K562 (cell line): ENCODE results near the gene CPED1. TPM values are rescaled to one million over a fixed set of nuclear protein-coding genes. Genes with fewer than 3 reads are reported as not detected.

Source experiments
- BRD4 ChIP-seq: fragments of 200-600 bp; sonication (generic); IDR thresholded peaks from 2 replicates; pipeline ENCODE4 v1.6.1; 2017; ENCODE audit warnings: inconsistent platforms
- ELF4 ChIP-seq: fragments of 450-650 bp; formaldehyde crosslinking; IDR thresholded peaks from 2 replicates; pipeline ENCODE4 v1.4.0; 2022; ENCODE audit warnings: missing genetic modification characterization
- ETV1 ChIP-seq: fragments of 450-650 bp; conservative IDR thresholded peaks from 2 replicates; pipeline ENCODE4 v1.6.1; 2016; ENCODE audit warnings: missing genetic modification characterization, control low read depth, low read depth, missing compliant biosample characterization
- FOS ChIP-seq: IDR thresholded peaks from 3 replicates; pipeline ENCODE4 v1.6.1; 2011; ENCODE audit not compliant: insufficient read length; ENCODE audit errors: extremely low read depth
- FUS ChIP-seq: fragments of 200-400 bp; formaldehyde crosslinking; optimal IDR thresholded peaks from 2 replicates; pipeline ENCODE3; 2017; ENCODE audit warnings: low read depth, low read length
- HNRNPUL1 ChIP-seq: fragments of 200-400 bp; formaldehyde crosslinking; IDR thresholded peaks from 2 replicates; pipeline ENCODE4 v1.6.1; 2017; ENCODE audit warnings: low read length
- IFI16 ChIP-seq: fragments of 250-450 bp; sonication (Bioruptor Pico); IDR thresholded peaks from 2 replicates; pipeline ENCODE4 v2.1.2; 2022; ENCODE audit warnings: mild to moderate bottlenecking, inconsistent platforms
- MAFK ChIP-seq: IDR thresholded peaks from 2 replicates; pipeline ENCODE4 v1.6.1; 2011; ENCODE audit warnings: low read length, improper control_type of control experiment
- PTTG1 ChIP-seq: fragments of 450-650 bp; IDR thresholded peaks from 2 replicates; pipeline ENCODE4 v1.6.1; 2016; ENCODE audit warnings: low read depth, mild to moderate bottlenecking, missing genetic modification characterization, missing compliant biosample characterization
- REST ChIP-seq, 2 experiments: fragments of 450-650 bp; formaldehyde crosslinking in 1 of 2; IDR thresholded peaks; 2 replicates each; pipeline versions ENCODE4 v1.4.0 to v1.6.1; 2014 to 2020; ENCODE audit warnings: mild to moderate bottlenecking in 2 of 2, borderline replicate concordance in 1 of 2, low read depth in 1 of 2
- TCFL5 ChIP-seq: fragments of 250-450 bp; sonication (Bioruptor Pico); conservative IDR thresholded peaks from 2 replicates; pipeline ENCODE4 v1.6.1; 2021; ENCODE audit warnings: mild to moderate bottlenecking, moderate library complexity, matching md5 sums
- ZNF134 ChIP-seq: fragments of 250-450 bp; sonication (Bioruptor Pico); conservative IDR thresholded peaks from 2 replicates; pipeline ENCODE4 v1.4.0; 2020
- ZNF165 ChIP-seq: fragments of 250-450 bp; sonication (Bioruptor Pico); IDR thresholded peaks from 2 replicates; pipeline ENCODE4 v1.4.0; 2020; ENCODE audit warnings: borderline replicate concordance
- ZNF232 ChIP-seq: sonication (generic); formaldehyde crosslinking; IDR thresholded peaks from 2 replicates; pipeline ENCODE4 v1.8.0; 2022; ENCODE audit warnings: mild to moderate bottlenecking, missing genetic modification reagents
- ZNF583 ChIP-seq: fragments of 250-450 bp; sonication (Bioruptor Pico); IDR thresholded peaks from 2 replicates; pipeline ENCODE4 v1.4.0; 2020
- ZNF79 ChIP-seq: fragments of 250-450 bp; sonication (Bioruptor Pico); IDR thresholded peaks from 2 replicates; pipeline ENCODE4 v1.4.0; 2020; ENCODE audit warnings: low read depth, mild to moderate bottlenecking, moderate library complexity
- polyA plus RNA-seq, 8 experiments: library from polyadenylated mRNA; depleted of rRNA in 4 of 8; stranded (reverse) in 5 of 8; unstranded in 3 of 8; fragments of >200 nt; fragmentation: Nextera tagmentation in 2 of 8; fragmentation: Illumina TruSeq in 1 of 8; extraction: Ambion mirVana in 2 of 8; extraction: Trizol in 1 of 8; gene quantifications; 2 replicates each; pipeline versions ENCODE4 v1.2.1 to v1.2.3, GENCODE V29; 2011 to 2014; ENCODE audit warnings: inconsistent platforms in 1 of 8, missing spikeins in 1 of 8
- total RNA-seq, 7 experiments: library from RNA; depleted of rRNA in 6 of 7; stranded (reverse); fragments of >200 nt in 6 of 7; fragmentation: Illumina TruSeq in 2 of 7; extraction: Trizol in 2 of 7; gene quantifications; 2 replicates each; pipeline versions ENCODE4 v1.2.1 to v1.2.3, GENCODE V29; 2011 to 2021; ENCODE audit warnings: low replicate concordance in 1 of 7
- TF ChIP-seq, protein P1 (sequence below): fragments of 250-450 bp; sonication (Bioruptor Pico); IDR thresholded peaks from 2 replicates; pipeline ENCODE4 v1.4.0; 2020; ENCODE audit warnings: mild to moderate bottlenecking, moderate library complexity, borderline replicate concordance

CPED1 gene
- total and polyA plus RNA-seq, 9 of the 15 experiments (the other 6 are each of a cell fraction or from before 2014, with no cell fraction given), result 195 to 393 (median 290) TPM

- TF ChIP-seq, protein P1, sequence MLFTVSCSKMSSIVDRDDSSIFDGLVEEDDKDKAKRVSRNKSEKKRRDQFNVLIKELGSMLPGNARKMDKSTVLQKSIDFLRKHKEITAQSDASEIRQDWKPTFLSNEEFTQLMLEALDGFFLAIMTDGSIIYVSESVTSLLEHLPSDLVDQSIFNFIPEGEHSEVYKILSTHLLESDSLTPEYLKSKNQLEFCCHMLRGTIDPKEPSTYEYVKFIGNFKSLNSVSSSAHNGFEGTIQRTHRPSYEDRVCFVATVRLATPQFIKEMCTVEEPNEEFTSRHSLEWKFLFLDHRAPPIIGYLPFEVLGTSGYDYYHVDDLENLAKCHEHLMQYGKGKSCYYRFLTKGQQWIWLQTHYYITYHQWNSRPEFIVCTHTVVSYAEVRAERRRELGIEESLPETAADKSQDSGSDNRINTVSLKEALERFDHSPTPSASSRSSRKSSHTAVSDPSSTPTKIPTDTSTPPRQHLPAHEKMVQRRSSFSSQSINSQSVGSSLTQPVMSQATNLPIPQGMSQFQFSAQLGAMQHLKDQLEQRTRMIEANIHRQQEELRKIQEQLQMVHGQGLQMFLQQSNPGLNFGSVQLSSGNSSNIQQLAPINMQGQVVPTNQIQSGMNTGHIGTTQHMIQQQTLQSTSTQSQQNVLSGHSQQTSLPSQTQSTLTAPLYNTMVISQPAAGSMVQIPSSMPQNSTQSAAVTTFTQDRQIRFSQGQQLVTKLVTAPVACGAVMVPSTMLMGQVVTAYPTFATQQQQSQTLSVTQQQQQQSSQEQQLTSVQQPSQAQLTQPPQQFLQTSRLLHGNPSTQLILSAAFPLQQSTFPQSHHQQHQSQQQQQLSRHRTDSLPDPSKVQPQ, result peak; percentile 69; the same call in 1 of the 2 replicates
- TF ChIP-seq ZNF583 (CRISPR knock-in tag) (peak; percentile 69; the same call in 1 of the 2 replicates), REST (IDR thresholded peaks at IDR 0.05; ENCODE audit: borderline replicate concordance) (no peak), REST (CRISPR knock-in tag; IDR thresholded peaks at IDR 0.05; ENCODE audit: low read depth) (0 out of 2 replicates have a peak, but pooled peaks have one; percentile 18), MAFK (peak; percentile 96), BRD4 (0 out of 2 replicates have a peak, but pooled peaks have one; percentile 51), ZNF134 (CRISPR knock-in tag) (peak; percentile 38; the same call in 1 of the 2 replicates), FOS (no peak), ELF4 (CRISPR knock-in tag) (0 out of 2 replicates have a peak, but pooled peaks have one; percentile 44), PTTG1 (tag) (no peak), TCFL5 (CRISPR knock-in tag) (0 out of 2 replicates have a peak, but pooled peaks have one; percentile 14), FUS (no peak), ZNF79 (CRISPR knock-in tag) (peak; percentile 47; the same call in 1 of the 2 replicates), IFI16 (CRISPR knock-in tag) (0 out of 2 replicates have a peak, but pooled peaks have one; percentile 52), ZNF232 (0 out of 2 replicates have a peak, but pooled peaks have one; percentile 26), ZNF165 (peak; percentile 34; the same call in 1 of the 2 replicates), ETV1 (peak; percentile 35; the same call in 1 of the 2 replicates), HNRNPUL1 (no peak)
Observed at GRCh38 chr7:121043314-121044234, 55.1 kb downstream of the CPED1 start (continued).
